ENCODE data around the gene HRCT1.

GRCh38 chr9:35942286-35942685 is 36.3 kb downstream of the HRCT1 start:
- TF ChIP-seq, protein P1, sequence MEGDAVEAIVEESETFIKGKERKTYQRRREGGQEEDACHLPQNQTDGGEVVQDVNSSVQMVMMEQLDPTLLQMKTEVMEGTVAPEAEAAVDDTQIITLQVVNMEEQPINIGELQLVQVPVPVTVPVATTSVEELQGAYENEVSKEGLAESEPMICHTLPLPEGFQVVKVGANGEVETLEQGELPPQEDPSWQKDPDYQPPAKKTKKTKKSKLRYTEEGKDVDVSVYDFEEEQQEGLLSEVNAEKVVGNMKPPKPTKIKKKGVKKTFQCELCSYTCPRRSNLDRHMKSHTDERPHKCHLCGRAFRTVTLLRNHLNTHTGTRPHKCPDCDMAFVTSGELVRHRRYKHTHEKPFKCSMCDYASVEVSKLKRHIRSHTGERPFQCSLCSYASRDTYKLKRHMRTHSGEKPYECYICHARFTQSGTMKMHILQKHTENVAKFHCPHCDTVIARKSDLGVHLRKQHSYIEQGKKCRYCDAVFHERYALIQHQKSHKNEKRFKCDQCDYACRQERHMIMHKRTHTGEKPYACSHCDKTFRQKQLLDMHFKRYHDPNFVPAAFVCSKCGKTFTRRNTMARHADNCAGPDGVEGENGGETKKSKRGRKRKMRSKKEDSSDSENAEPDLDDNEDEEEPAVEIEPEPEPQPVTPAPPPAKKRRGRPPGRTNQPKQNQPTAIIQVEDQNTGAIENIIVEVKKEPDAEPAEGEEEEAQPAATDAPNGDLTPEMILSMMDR (IDR thresholded peaks at IDR 0.05): no peak
- TF ChIP-seq POLR2A (IDR thresholded peaks at IDR 0.05): no peak

Measured in thyroid gland (tissue), 4 donors.